Activated CD4-positive, alpha-beta T cell treated with anti-CD3 and anti-CD28 coated beads, Interleukin-2, amount 50 U/mL, for 16 hours (primary cell): ENCODE data around the gene C12orf50.
A peak's percentile ranks its signal among the peaks of the same experiment; 100 is the strongest.
"Not testable (repeated sequence)": the region's sequence is repeated elsewhere in the genome, so short reads cannot be mapped to it uniquely, and the experiment has no call there.

Experiments
- DNase-seq: peaks from one replicate; pipeline ENCODE4 v3.0.0-alpha.2; 2020

C12orf50 gene

GRCh38 chr12:88029093-88029665 lies at the start of gene C12orf50:
C12orf50 (minus strand) TSS chr12:88029401; CDS start chr12:88026962, 2,439 bp downstream.
- no peak for DNase-seq

GRCh38 chr12:88067301-88067700 lies 38.1 kb upstream of the C12orf50 start:
- no peak for DNase-seq

- no peak for DNase-seq
Observed at GRCh38 chr12:88063375-88063774, 34.2 kb upstream of the C12orf50 start.

- DNase-seq, result no peak
Observed at GRCh38 chr12:88062474-88062873, 33.3 kb upstream of the C12orf50 start.

GRCh38 chr12:88058719-88059077 lies 29.5 kb upstream of the C12orf50 start:
- DNase-seq, result no peak

- DNase-seq, result no peak
Observed at GRCh38 chr12:88057994-88058718, 29.0 kb upstream of the C12orf50 start.

GRCh38 chr12:88056571-88056970 lies 27.4 kb upstream of the C12orf50 start:
- no peak for DNase-seq

- peak; percentile 16 for DNase-seq
Observed at GRCh38 chr12:88052686-88053085, 23.5 kb upstream of the C12orf50 start.

- DNase-seq, result no peak
Observed at GRCh38 chr12:88044035-88044434, 14.8 kb upstream of the C12orf50 start.

- DNase-seq, result no peak
Observed at GRCh38 chr12:88037770-88038169, 8.6 kb upstream of the C12orf50 start.

- peak; percentile 27 for DNase-seq
Observed at GRCh38 chr12:88036353-88036965, 7.3 kb upstream of the C12orf50 start.

GRCh38 chr12:88035907-88036289 lies 6.7 kb upstream of the C12orf50 start:
- peak; percentile 18 for DNase-seq

GRCh38 chr12:88035271-88035906 lies 6.2 kb upstream of the C12orf50 start:
- DNase-seq, result peak; percentile 92

GRCh38 chr12:88031161-88031560 lies 2.0 kb upstream of the C12orf50 start:
- DNase-seq, result not testable (repeated sequence)

GRCh38 chr12:88026196-88026595 lies 3.0 kb downstream of the C12orf50 start:
- no peak for DNase-seq

- DNase-seq, result no peak
Observed at GRCh38 chr12:88017964-88018363, 11.2 kb downstream of the C12orf50 start.

- no peak for DNase-seq
Observed at GRCh38 chr12:88015825-88016224, 13.4 kb downstream of the C12orf50 start.

GRCh38 chr12:88011755-88012154 lies 17.4 kb downstream of the C12orf50 start:
- no peak for DNase-seq

GRCh38 chr12:88006351-88006750 lies 22.9 kb downstream of the C12orf50 start:
- no peak for DNase-seq

GRCh38 chr12:88001327-88001726 lies 27.9 kb downstream of the C12orf50 start:
- no peak for DNase-seq

GRCh38 chr12:87995581-87996178 lies 33.5 kb downstream of the C12orf50 start:
- peak; percentile 49 for DNase-seq

- DNase-seq, result no peak
Observed at GRCh38 chr12:87991483-87991882, 37.7 kb downstream of the C12orf50 start.

GRCh38 chr12:87988534-87988933 lies 40.7 kb downstream of the C12orf50 start:
- no peak for DNase-seq
